SHP77 (cell line): ENCODE measurements around the gene RNASET2.

ENCODE experiments used
- DNase-seq, 2 experiments: peaks; one replicate each; lab custom pipeline; 2025; lab: John Stamatoyannopoulos, UW

RNASET2 gene

GRCh38 chr6:166946125-166946524 is 10.2 kb downstream of the RNASET2 start:
- DNase-seq = no peak

DNA sequence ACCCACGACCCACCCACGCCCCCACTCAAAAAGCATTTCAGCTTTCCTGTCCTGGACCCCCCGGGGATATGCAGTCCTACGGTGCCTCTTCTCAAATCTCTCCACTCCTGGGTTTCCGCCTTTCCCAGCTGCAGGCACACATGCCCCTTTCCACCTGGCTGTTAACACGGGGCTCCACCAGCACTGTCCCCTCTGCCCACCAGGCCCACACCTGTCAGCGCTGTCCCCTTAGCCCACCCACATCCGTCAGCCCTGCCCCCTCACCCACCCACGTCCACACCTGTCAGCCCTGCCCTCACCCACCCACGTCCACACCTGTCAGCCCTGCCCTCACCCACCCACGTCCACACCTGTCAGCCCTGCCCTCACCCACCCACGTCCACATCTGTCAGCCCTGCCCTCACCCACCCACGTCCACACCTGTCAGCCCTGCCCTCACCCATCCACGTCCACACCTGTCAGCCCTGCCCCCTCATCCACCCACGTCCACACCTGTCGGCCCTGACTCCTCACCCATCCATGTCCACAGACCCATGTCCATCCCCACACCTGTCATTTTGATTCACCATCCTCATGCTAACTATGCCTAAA is 11.6 kb downstream of the RNASET2 start:
- no peak for DNase-seq

DNA sequence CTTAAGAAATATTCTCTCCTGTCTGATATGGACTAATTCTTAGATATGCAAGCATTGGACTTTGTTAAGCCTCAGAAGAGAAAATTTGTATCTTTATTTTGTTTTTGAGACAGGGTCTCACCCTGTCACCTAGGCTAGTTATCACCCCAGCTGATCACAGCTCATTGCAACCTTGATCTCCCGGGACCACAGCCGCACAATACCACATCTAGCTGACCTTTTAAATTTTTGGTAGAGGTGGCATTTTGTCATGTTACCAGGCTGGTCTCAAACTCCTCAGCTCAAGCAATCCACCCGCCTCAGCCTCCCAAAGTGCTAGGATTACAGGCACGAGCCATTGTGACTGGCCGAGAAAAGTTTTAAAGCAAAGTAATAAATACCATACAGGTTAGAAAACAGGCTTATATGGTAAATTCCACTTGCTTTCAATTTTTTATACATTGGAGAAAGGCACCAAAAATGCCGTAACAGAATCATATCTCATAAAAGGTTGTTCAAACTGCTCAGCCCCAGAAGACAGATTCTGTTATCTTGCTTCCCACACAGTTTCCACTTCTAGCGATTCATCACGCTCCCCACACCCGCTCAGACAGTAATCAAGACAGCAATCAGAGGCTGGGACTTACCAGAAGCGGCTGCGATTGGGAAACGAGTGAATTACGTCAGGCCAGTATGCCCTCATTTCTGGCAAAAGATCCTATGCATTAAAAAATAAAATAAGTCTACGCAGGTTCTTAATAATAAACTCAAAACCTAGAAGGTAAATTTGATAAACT is 13.8 kb downstream of the RNASET2 start:
- no peak for DNase-seq

- DNase-seq = no peak
Measured at GRCh38 chr6:166940643-166941068, 15.7 kb downstream of the RNASET2 start.

- no peak for DNase-seq
Measured at GRCh38 chr6:166939894-166940293, 16.5 kb downstream of the RNASET2 start.

GRCh38 chr6:166939345-166939744 is 17.0 kb downstream of the RNASET2 start:
- no peak for DNase-seq

DNA sequence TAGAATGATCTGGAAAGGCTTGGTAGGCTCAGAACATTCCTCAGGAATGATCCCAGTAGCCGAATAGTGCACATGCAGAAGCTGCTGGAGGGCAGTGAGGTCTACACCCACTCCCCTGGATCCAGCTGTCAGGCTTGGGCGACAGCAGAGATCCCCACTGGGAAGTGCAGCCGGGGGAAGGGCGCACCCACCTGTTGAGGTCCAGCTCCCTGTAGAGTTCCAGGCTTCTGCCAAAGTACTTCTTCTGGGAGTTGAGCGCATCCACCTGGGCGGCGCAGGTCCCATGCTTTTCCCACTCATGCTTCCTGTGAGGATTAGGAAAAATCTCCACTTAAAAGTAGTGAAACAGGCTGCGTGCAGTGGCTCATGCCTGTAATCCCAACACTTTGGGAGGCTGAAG is 17.6 kb downstream of the RNASET2 start:
- DNase-seq = no peak

GRCh38 chr6:166938150-166938549 is 18.2 kb downstream of the RNASET2 start:
- DNase-seq = no peak

- no peak for DNase-seq
Measured at GRCh38 chr6:166937746-166938145, 18.6 kb downstream of the RNASET2 start.

DNA sequence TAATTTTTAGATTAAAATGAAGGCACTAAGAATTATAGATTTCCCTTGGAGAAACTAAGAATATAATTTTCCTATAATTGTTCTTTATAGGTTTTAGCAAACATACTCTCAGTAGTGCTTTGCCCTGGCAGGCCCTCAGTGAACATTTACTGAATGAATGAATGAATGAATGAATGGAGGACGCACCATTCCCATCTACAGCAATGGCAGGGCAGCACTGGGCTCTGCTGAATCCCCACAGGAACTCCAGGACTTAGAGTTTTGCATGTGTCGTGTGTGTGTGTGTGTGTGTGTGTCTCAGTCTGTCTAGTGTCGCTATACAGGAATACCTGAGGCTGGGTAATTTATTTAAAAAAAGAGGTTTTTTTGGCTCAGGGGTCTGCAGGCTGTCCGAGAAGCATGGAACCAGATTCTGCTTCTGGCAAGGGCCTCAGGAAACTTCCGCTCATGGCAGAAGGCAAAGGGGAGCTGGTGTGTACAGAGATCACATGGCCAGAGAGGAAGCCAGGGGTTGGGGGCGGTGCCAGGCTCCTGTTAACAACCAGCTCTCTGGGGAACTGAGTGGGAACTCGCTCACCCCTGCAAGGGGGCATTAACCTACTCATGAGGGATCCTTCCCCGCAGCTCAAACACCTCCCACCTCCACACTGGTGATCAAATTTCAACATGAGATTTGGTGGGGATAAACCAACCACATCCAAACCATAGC is 20.1 kb downstream of the RNASET2 start:
- no peak for DNase-seq

DNA sequence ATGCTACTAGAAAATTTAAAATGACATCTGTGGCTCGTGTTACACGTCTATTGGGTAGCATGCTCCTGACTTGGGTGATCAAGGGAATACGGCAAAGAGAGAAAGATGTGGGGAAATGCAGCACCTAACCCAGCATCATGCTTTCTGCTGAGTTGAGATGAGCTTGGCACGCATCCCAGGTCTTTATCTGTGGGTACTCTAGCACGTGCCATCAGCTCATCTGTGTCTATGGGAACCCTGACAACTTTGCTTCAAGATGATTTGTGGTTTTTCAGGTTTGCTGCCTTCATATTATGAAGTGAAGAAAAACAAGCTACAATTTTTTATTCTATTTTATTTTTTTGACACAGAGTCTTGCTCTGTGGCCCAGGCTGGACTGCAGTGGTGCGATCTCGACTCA is 21.0 kb downstream of the RNASET2 start:
- DNase-seq = no peak

DNA sequence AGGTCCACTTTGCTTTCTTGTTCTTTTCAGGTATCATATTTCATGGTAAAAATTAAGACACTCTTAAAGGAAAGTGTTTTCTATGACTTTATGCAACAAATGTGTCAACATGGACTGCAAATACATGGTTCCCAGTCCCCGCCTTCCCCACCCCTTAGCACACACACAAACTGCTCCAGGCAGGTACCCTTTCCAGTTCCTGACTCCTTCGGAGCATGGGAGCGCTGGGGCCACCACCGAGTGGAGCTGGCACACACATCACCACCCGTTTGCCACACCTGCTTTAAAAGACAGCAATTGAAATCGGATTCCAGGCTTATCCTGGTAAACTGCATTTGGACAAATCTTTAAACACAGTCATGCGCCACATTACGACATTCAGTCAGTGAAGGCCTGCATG is 22.2 kb downstream of the RNASET2 start:
- no peak for DNase-seq

- no peak for DNase-seq
Measured at GRCh38 chr6:166933396-166933795, 23.0 kb downstream of the RNASET2 start.

GRCh38 chr6:166932616-166933015 is 23.7 kb downstream of the RNASET2 start:
- no peak for DNase-seq

DNA sequence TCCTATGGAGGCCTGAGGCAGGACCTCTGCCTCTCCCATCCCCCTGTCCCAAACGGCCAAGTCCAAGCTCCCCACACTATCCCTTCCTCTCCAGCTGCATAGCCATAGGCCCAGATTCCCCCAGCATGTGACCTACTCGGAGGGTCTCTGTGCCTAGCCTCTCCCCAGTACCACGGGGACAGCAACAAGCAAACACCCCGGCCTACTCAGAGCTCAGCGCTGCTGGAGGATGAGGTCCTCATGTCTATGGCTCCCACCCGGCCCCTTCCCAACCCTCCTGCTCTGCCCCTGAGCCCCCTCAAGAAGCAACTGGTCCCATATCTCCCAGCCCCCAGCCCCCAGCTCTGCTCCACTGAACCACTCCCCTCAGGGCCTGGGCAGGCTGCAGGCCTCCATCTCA is 24.2 kb downstream of the RNASET2 start:
- DNase-seq = no peak

GRCh38 chr6:166931426-166931970 is 24.9 kb downstream of the RNASET2 start:
- no peak for DNase-seq

GRCh38 chr6:166930354-166930891 is 25.9 kb downstream of the RNASET2 start:
- DNase-seq = no peak

DNA sequence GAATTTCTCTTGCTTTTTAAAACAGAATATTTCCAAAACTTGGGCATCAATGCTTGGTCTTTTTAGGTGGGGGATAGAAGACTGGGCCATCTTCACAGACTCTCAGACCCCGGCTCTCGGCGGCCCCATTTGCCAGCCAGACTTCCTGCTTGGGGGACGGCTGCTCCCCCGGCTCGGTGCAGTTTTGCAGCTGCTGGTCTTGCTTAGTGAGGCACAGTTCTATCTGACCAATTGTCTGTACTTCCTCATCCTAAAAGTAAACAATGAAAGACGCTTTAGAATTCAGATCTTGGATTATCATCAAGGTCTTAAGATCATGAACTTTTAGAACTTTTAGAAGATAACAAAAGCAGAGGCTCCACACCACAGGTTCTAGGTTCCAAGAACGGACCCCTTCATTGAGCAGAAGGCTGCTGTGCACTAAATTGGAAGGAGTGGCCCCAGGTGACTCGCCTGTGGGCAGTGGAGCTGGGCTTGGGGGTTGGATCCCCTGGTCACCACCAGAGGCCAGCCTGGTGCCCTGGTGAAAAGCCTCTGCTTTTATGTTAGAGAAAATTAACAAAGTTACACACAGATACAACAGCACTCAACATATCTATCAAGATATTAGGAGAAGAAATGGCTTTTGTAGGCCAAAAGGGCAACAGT is 26.7 kb downstream of the RNASET2 start:
- no peak for DNase-seq

DNA sequence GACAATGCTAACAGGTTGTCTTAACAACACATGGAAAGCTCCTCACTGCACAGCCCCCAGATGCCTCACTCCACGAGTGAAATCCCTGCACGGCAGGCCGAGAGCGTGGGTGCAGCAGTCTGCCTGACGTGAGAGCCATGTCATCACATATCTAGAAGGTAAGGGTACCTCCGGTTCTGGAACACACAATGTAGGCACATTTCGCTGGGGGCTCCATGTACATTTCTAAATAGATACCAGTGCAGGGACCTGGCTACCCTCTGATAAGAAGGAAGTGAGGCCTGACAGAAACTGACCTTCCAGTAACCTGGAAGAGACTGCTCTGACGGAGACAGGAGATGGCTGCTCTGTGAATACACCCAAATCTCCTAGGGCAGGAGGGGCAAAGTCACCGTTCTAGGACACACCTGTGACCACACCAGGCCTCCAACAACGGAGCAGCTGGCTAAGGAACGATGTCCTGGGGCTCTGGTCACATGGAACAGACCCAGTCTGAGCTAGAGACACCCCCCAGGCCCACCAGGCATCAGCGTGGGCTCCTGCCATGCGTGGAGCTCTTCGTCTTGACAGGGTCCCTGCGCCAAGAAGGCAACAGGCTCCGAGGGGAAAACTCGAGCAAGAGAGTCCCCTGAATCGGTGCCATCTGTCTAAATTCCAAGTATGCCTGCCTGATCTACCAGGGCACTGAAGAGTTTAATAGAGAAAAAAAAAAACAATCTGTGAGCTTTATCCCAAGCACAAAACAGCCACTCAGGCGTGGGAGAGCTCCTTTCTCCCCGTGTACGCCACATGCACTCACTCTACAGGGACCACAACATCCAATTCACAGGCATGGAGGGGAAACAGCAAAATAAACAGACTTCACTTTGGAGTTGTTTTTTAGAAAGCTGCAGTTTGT is 27.5 kb downstream of the RNASET2 start:
- DNase-seq = no peak

DNA sequence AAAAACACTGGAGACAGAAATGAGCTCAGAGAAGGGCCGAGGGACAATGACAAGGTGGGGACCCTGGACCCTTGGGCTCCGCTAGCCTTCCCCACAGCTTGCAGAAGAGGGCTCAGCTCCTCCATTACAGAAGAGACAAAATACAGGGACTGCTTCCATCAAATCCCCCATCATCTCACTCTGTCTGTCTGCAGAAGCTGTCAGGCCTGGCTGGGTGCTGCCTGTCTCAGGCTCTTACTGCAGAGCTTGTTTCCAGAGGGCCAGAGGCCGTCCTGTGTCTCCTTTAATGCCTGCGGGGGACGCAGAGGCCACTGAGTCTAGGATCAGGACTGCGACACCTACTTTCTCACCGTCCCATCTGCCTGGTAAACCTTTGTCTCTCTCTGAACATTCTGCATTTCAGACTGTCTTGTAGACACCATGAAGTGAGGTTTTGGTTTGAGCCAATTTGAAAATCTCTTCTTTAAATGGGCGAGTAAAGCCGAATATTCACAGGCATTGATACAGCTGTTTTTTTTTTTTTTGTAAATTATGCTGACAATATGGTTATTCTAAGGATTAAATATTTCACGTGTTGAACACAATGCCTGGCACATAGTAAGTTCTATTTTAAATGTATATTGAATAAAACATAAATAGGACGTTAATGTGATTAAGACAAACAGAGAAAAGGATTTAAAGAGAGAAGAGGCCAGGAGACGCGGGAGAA is 28.3 kb downstream of the RNASET2 start:
- DNase-seq = no peak
